ENCODE data around the gene GPR183. TPM values are rescaled to one million over a fixed set of nuclear protein-coding genes. Genes with fewer than 3 reads are reported as not detected.

GPR183 gene
- total RNA-seq, 4 donors from 2014 or later = 11.9 to 32.1 (median 22.3) TPM

GRCh38 chr13:99258946-99259345 is 48.3 kb downstream of the GPR183 start:
- no peak for DNase-seq (ENCODE audit: extremely low spot score)
- WGBS = 86% methylated on average over 3 of the region's 3 CpGs
- no peak for TF ChIP-seq EP300 (IDR thresholded peaks at IDR 0.05)
- no peak for TF ChIP-seq CTCF (IDR thresholded peaks at IDR 0.05)
- TF ChIP-seq POLR2AphosphoS5 (IDR thresholded peaks at IDR 0.05) = no peak
- no peak for TF ChIP-seq POLR2A (IDR thresholded peaks at IDR 0.05; ENCODE audit: low read depth)
- H3K27me3 ChIP-seq = no peaks in the 10 kb centered on the region
- peaks cover 6 to 21% (median 11%) of the 10 kb centered on the region in 4 donors for H3K4me1 ChIP-seq
- H3K36me3 ChIP-seq = peaks cover 0 to 8% (median 3%) of the 10 kb centered on the region in 4 donors
- H3K9me3 ChIP-seq = no peaks in the 10 kb centered on the region
- H3K27ac ChIP-seq (replicated peaks in 1 of 4) = no peak overlapping the region
- H3K4me3 ChIP-seq = no peak overlapping the region
- intact Hi-C loops (cut with DNase I) = no loop called here

GRCh38 chr13:99258210-99258860 is 48.9 kb downstream of the GPR183 start, which contains the start of gene GPR18:
Gene GPR18 (minus strand): TSS chr13:99258379. CDS start chr13:99255872, 2,507 bp downstream.
- intact Hi-C loops (cut with DNase I) = no loop called here
- Histone ChIP-seq H3K36me3 (peaks cover 0 to 8% (median 3%) of the 10 kb centered on the region in 4 donors), H3K4me1 (peaks cover 6 to 17% (median 11%) of the 10 kb centered on the region in 4 donors), H3K4me3 (no peak within 1 kb of the TSS), H3K27ac (replicated peaks in 1 of 4) (no peak within 1 kb of the TSS), H3K9me3 (no peaks in the 10 kb centered on the region), H3K27me3 (no peaks in the 10 kb centered on the region)
- no peak for DNase-seq (ENCODE audit: extremely low spot score)
- TF ChIP-seq CTCF (IDR thresholded peaks at IDR 0.05) = no peak
- no peak for TF ChIP-seq EP300 (IDR thresholded peaks at IDR 0.05)
- TF ChIP-seq POLR2A (IDR thresholded peaks at IDR 0.05; ENCODE audit: low read depth) = no peak
- TF ChIP-seq POLR2AphosphoS5 (IDR thresholded peaks at IDR 0.05) = no peak
- 66% methylated on average over 4 of the region's 4 CpGs for WGBS

GRCh38 chr13:99257291-99257690 is 49.9 kb downstream of the GPR183 start:
- Histone ChIP-seq H3K27me3 (no peaks in the 10 kb centered on the region), H3K4me1 (peaks cover 6 to 17% (median 11%) of the 10 kb centered on the region in 4 donors), H3K36me3 (peaks cover 0 to 8% (median 3%) of the 10 kb centered on the region in 4 donors), H3K4me3 (no peak overlapping the region), H3K27ac (replicated peaks in 1 of 4) (no peak overlapping the region), H3K9me3 (no peaks in the 10 kb centered on the region)
- no peak for DNase-seq (ENCODE audit: extremely low spot score)
- intact Hi-C loops (cut with DNase I) = no loop called here
- TF ChIP-seq EP300 (IDR thresholded peaks at IDR 0.05) (no peak), POLR2A (IDR thresholded peaks at IDR 0.05; ENCODE audit: low read depth) (no peak), POLR2AphosphoS5 (IDR thresholded peaks at IDR 0.05) (no peak), CTCF (IDR thresholded peaks at IDR 0.05) (no peak)
- WGBS = 90% methylated on average over 2 of the region's 2 CpGs

- intact Hi-C loops (cut with DNase I) = no loop called here
- no peak for DNase-seq (ENCODE audit: extremely low spot score)
- WGBS = 59% methylated on average over 3 of the region's 3 CpGs
- H3K27ac ChIP-seq (replicated peaks in 1 of 4) = no peak overlapping the region
- peaks cover 0 to 8% (median 3%) of the 10 kb centered on the region in 4 donors for H3K36me3 ChIP-seq
- no peaks in the 10 kb centered on the region for H3K27me3 ChIP-seq
- H3K4me3 ChIP-seq = no peak overlapping the region
- no peak for TF ChIP-seq POLR2AphosphoS5 (IDR thresholded peaks at IDR 0.05)
- TF ChIP-seq POLR2A (IDR thresholded peaks at IDR 0.05; ENCODE audit: low read depth) = no peak
- TF ChIP-seq CTCF (IDR thresholded peaks at IDR 0.05) = no peak
- TF ChIP-seq EP300 (IDR thresholded peaks at IDR 0.05) = no peak
- peaks cover 6 to 17% (median 11%) of the 10 kb centered on the region in 4 donors for H3K4me1 ChIP-seq
- no peaks in the 10 kb centered on the region for H3K9me3 ChIP-seq
Observed at GRCh38 chr13:99256709-99257108, 50.5 kb downstream of the GPR183 start.
